ENCODE data around the gene CERS6. TPM values are rescaled to one million over a fixed set of nuclear protein-coding genes. Genes with fewer than 3 reads are reported as not detected.

CERS6 gene
- total and polyA plus RNA-seq, 2 of the 8 experiments (the other 6 are each of a cell fraction or from before 2014, with no cell fraction given): 6.8 to 28.2 TPM

GRCh38 chr2:168436840-168437239 is 19.2 kb upstream of the CERS6 start (continued):
- TF ChIP-seq CHD7 (IDR thresholded peaks at IDR 0.05; ENCODE audit: insufficient replicate concordance, low read length) (no peak), MAX (IDR thresholded peaks at IDR 0.05) (no peak), JUND (IDR thresholded peaks at IDR 0.05; ENCODE audit: low read length) (no peak), CHD2 (IDR thresholded peaks at IDR 0.05; ENCODE audit: low read length) (no peak), SP2 (IDR thresholded peaks at IDR 0.05; ENCODE audit: low read length) (no peak), KDM1A (IDR thresholded peaks at IDR 0.05; ENCODE audit: borderline replicate concordance, low read length) (no peak), SRF (IDR thresholded peaks at IDR 0.05; ENCODE audit: low read depth, low read length) (no peak), CREB1 (IDR thresholded peaks at IDR 0.05) (no peak), CTBP2 (IDR thresholded peaks at IDR 0.05; ENCODE audit: borderline replicate concordance, insufficient read depth, insufficient read length, low read length) (no peak)
